GM21723 (cell line): ENCODE measurements around the gene SLC36A4.
"Not testable (repeated sequence)": the region's sequence is repeated elsewhere in the genome, so short reads cannot be mapped to it uniquely, and the experiment has no call there.

ENCODE experiments used
- ATAC-seq: cut with Tn5 transposase; IDR thresholded peaks from one replicate; pipeline ENCODE4 v1.9.1; 2021; ENCODE audit warnings: mild to moderate bottlenecking, moderate library complexity; ENCODE audit not compliant: unreplicated experiment

The SLC36A4 gene

DNA sequence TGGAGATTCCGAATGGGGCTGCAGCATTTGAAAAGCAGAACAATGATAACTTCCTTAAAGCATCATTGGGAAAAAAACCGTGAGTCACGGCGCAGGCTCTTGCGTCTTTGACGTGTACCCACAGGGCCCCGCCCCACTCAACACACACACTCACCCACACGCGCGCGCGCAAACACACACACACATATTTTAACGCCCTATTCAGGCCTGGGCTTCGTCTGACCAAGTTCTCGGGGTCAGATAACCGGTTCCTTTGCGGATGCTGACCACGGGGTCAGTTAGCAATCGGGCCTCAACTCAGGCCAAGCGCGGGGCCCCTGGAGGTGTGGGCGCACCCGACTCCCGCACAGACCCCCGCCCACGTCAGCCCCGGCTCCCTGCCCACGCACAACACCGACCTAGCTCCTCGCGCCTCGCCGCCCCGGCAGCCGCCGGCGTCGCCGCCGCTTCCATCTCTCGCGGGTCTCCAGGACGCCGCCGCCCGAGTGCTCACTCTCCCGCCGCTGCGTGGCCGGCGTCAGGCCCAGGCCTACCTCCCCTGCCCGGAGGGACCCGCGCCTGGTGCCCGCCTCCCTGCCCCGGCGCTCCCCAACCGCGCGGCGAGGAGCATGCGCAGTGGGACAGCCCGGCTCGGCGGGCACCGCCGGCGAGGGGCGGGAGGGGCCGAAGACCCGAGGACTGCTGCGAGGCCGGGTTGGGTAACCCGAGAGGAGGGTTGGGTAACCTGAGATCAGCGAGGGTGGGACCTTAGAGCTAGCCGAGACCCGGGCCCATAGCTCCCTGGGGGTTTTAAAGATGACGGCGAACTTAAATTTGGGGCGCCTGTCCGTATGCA is at the start of gene SLC36A4:
TSS of gene SLC36A4 (minus strand) at position 612 of the 835 bp plus-strand sequence. CDS start at position 453, 159 bp downstream.
- peak; percentile 92 for ATAC-seq

DNA sequence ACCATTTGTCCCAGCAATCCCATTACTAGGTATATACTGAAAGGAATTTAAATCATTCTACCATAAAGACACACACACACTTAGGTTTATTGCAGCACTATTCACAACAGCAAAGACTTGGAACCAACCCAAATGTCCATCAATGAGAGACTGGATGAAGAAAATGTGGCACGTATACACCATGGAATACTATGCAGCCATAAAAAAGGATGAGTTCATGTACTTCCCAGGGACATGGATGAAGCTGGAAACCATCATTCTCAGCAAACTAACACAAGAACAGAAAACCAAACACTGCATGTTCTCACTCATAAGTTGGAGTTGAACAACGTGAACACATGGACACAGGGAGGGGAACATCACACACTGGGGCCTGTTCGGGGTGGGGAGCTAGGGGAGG is 49.0 kb upstream of the SLC36A4 start:
- ATAC-seq = not testable (repeated sequence)

DNA sequence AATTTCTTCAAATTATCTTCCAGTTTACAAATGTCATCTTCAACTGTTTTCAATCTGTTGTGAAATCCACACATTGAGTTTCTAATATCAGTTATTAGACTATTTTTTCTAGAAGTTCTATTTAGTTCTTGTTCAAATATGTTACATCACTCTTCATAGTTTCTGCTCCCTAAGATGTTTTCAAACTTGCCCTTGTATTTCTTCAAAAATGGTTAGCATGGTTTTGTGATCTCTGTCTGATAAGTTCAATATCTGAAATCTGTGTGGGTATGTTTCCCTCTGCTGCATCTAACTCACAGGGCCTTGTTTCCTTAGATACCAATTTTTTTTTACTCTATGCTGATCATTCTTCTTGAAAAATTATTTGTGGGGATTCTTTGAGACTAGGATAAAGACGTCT is 46.2 kb upstream of the SLC36A4 start:
- no peak for ATAC-seq

DNA sequence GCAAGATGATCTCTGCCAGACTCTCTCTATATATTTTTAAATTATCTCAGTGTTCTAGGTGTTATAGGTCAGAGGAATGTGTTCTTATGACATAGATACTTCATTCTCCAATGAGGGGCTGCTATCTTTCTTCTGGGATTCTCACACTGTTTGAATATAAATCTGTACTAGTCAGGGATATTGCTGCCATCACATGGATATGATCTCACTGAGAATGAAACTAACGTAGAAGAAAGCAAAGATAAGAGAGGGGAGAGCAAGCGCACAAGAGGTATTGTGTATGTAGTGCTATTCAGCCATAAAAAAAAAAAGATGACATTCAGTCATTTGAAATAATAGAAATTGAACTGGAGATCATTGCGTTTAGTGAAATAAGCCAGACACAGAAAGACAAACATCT is 42.2 kb upstream of the SLC36A4 start:
- ATAC-seq = no peak

DNA sequence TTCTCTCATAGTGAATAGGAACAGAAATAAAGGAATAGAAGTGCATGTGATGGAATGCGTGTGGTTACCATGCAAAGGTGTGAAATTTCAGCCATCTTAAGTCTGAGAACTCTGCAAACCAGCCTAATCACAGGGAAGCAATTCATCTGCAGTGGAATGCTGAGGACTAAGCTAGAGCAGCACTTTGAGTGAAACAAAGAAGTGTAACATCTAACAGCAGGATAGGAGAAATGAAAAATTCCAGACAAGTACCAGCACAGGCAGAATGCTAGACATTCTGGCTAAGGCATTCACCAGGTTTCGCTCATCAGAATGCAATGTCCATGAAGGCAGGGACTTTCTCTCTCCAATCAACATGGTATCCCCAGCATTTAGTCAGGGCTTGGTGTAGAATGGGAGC is 41.2 kb upstream of the SLC36A4 start:
- no peak for ATAC-seq

DNA sequence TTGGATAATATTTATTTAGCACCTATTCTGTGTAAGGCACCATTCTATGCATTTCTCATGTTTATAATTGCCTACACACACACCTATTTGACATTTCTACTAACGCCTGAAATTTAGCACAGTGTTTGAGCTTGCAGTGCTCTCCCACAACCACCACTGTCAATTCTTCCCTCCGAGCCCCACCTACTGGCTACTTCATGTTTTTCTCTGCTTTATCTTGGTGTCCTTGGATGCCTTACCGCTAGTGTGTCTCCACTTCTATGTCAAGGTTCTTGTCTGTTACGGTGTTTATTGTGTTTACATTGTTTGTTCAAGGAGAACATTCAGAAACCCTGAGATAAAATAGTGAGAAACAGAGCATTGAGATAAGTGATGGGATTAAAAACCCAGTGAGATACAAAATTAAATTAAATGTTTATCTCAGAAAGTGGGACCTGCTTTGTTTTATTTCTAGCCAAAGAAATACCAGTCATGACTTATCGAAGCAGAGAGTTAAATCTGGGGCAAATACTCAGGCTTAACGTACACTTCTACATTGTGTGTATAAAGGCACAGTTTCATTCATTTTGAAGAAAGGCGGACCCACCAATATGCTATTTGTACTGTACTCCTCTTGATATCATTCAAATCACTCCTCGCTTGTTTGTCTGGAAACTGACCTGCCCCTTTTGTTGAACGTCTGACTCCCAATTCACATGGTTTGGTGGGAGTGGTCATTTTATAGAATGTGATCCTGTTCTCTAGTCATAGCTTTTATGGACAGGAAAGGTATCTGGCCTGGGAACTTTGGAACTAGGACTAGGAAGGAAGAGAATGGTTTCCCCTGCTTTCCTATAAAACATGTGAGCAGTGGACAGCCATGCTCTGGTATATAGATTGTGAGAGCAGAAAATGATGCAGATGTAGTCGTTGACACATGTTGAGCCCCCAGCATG is 39.2 kb upstream of the SLC36A4 start:
- ATAC-seq = no peak

DNA sequence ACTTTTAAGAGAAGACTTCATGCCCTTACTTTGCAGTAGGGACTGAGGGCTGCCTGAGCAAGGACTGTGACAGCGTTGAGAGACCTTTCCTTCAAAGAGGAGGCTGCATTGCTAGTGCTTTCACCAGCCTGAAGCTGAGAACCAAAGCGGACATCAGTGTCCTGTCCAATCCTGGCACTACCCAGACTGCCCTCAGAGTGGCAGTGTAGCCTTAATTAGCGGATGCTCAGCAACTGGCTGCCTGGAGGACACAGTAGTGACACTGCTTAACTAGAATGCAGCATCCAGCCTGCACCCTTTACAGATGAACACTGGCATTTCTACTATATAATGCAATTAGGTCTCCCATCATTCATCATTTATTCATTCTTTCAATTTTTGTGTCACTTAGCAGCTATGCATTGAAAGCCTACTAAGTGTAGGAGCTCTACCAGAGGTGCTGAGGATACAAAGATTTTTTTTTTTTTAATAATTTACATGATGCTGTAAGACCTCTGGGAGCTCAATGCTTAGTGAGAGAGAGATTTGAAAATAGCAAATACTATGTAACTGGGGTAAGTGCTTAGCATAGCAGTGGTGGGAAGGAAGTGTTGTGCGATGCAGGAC is 36.9 kb upstream of the SLC36A4 start:
- ATAC-seq = peak; percentile 99

DNA sequence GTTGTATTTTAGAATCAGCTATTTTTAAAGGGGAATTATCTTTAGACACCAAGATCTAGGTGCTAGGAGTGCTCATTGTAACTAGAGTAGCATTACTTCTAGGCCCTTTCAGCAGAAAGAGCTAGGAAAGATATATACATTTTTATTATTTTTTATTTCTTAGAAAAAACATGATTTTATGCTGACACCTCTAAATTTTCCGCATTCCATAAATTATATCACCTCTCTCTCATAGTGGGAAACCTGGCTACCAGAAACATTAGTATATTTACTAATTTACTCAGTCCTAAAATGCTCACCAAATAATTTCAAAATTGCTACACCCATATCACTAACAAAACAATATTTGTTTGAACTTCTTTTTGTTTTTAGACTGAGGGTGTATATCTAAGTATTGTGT is 32.1 kb upstream of the SLC36A4 start:
- ATAC-seq = no peak

DNA sequence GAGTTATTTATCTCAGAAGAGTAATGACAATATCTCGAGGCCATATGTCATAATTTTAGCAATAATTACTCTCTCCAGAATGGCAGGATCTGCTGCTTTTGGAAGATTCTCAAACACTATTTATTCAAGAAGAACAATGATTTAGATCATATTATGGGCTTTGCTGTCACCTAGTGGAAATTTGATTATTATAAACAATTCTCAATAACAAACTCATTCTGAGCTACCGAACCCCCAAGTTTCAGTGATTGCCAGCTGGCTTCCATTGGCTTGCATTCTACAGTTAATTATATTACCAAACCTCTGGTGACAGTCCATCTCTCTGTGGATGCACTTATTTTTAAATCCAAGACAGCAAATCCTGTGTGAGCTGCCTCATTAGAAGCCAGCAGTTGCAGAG is 27.9 kb upstream of the SLC36A4 start:
- no peak for ATAC-seq

DNA sequence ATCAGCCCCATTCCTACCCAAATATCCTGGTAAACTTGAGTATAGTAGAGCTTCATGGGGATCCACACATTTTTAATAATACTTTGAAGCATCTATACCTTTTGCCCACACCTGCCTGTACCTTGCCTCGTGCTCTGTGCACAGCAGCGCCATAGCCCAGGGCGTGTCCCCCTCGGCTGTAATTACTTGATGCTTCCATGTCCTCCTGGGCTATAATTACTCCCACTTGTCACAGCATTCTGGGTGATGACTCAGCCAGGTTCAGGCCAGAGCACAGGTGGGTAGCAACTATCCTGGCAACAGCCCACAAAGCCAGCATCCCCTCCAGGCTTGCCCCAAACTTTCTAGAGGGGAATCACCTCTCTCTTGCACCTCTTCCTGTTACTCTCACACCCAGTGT is 23.7 kb upstream of the SLC36A4 start:
- ATAC-seq = no peak

DNA sequence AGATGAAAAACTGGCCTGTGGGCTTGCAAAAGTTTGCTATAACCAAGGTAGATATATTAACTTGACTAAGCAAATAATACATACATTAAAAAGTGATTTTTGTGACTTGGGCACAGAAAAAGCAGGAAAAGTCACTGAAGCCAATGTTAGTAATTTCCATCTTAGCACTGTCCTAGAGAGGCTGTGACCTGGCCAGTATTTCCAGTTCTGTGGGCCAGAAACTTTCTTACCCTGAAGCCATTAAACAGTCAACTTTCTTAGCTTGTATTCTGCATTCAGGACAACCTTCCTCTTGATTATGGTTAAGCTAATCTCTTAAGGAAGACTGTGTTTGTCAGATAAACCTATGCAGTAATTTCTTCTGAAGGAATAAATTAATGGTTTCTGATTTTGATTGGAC is 22.3 kb upstream of the SLC36A4 start:
- no peak for ATAC-seq

DNA sequence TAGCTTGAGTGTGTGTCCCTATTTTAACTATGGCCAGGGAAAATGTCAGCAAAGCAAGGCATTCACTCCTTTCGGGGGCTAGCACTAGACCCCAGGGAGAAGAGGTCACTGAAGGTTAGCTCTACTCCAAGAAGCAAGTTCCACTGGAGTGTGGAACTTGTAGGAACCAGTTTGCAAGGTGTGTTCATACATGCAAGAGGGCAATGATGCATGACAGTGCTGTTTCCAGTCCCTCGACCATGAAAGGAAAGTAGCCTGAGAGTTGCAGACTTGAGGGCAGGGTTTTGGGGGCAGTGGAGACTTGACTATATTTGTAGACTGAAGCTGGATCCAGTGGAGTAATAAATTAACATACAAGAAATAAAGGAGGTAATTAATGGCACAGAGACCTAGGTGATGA is 21.6 kb upstream of the SLC36A4 start:
- no peak for ATAC-seq

DNA sequence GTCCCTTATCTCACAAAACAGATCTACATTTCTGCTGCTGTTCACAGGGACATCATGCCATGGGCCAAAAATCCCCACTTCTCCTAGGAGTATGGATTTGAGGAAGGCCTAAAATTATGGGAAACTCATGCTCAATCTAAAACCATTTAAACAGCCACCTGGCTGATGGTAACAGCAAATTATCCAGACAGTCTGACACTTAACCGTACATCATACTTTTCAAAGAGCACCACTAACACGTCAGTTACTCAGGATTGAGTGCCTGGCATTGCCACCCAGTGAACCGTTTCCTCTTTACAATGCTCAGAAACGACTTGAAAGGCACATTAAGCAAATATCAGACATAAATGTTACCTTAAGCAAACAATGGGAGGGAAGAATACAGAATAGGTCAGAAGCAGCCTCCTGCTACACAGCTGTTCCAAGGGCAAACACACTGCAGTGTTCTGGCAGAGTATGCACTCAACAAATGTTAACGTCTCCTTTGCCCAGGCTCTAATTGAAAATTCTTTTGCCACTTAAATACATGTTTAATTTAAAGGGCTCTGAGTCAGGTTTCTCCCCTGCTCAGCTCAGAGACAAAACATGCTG is 18.8 kb upstream of the SLC36A4 start:
- no peak for ATAC-seq

DNA sequence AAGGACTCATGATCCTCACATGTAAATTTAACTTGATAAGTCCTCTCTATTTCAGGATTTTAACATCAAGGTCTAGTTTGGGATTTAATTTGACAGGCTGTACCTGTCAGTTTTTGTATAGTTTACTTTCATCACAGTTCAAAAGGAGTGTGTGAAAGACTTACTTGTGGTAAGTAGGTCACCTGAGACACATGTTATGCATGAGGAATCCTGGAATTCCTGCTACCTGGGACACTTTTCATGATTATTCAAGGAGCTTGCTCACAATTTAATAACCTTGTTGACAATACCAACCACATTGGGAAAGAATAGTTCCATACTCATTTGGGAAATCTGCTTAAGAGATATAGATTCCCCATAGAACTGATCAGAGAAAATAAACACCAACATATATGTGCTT is 15.8 kb upstream of the SLC36A4 start:
- ATAC-seq = no peak

DNA sequence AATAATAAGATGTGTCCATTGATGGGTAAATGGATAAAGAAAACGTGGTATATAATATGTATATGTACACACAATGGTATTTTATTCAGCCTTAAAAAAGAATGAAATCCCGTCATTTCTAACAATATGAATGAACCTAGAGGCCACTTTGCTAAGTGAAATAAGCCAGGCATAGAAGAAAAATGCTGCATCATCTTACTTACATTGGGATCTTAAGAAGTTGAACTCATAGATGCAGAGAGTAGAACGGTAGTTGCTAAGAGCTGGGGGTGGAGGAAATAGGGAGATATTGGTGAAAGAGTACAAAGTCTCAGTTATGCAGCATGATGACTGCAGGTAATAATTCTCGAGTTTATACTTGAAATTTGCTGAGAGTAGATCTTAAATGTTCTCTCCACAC is 14.3 kb upstream of the SLC36A4 start:
- no peak for ATAC-seq

DNA sequence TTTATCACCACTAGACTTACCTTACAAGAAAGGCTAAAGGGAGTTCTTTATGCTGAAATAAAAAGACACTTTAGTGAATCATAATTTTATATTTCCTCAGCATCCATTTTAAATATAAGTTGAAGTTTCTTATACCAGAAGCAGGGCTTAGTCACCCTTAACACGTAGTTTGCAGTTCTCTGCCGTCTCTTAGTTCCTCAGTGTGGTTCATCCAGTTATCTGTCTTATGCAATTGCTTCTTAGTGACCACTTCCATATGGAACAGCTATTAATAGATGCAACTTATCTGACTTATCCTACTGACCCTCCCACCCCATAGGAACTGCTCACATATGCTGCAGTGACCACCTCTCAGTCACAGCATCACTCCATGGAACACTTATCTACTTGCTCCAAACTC is 11.7 kb upstream of the SLC36A4 start:
- ATAC-seq = no peak

DNA sequence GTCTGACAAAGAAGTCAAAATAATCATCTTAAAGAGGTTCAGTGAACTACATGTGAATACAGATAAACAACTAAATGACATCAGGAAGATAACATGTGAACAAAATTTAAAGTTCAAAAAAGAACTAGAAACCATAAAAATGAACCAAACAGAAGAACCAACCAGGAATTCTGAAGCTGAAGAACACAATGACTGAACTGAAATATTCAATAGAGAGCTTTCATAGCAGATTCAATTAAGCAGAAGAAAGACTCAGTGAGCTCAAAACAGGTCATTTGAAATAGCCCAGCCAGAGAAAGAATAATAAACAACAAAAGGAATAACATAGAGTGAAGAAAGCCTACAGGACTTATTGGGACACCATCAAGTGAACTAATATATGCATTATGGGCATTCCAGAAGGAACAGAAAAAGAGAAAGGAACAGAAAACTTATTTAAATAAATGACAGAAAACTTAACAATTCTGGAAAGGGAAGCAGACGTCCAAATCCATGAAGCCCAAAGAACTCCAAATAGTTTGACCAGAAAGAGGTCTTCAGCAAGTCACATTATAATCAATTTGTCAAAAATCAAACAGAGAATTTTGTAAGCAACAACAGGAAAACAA is 11.0 kb upstream of the SLC36A4 start:
- ATAC-seq = no peak

DNA sequence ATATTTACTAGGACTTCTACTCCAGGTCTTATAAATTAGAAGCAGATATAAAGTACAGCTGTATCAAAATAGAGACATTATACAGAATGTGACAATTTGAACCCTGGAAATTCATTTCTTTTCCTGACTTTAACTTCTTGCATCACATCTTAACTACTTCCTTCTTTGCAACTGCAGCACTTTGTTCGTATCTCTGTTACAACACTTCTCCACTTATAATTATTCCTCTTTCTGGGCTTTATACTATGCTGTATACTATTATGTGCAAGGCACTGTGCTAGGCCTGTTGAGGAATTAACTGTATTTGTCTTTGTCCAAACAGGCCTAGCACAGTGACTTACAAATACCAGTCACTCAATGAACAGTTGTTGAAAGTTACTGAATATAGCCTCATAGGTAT is 1.8 kb upstream of the SLC36A4 start:
- ATAC-seq = no peak

DNA sequence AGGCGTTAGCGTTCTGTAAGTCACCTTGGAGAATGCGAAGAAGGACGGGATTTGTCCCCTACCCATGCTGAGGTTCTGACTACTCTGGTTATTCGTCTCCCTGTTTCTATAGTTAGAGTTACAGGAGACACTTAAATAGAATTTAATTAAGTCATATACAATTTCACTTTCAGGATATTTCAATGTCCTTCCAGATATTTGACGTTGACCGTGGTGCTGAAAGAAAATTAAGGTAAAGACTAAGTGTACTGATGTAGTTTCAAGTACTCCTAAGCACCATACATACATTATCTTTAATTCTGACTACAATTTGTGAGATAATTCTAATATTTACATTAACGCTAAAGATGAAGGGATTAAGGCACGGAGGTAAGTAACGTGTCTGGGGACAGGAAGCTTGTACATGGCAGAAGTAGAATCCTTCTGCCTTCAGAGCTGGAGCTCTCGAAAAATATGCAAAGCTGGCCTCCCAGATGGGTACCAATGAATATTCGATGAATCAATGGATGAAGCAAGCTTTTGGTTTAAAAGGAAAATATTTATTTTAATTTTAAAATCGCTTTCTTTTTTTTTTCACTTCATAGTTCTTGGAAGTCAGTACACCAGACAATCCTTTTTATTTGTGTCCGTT is 539 bp upstream of the SLC36A4 start:
- ATAC-seq = peak; percentile 0

DNA sequence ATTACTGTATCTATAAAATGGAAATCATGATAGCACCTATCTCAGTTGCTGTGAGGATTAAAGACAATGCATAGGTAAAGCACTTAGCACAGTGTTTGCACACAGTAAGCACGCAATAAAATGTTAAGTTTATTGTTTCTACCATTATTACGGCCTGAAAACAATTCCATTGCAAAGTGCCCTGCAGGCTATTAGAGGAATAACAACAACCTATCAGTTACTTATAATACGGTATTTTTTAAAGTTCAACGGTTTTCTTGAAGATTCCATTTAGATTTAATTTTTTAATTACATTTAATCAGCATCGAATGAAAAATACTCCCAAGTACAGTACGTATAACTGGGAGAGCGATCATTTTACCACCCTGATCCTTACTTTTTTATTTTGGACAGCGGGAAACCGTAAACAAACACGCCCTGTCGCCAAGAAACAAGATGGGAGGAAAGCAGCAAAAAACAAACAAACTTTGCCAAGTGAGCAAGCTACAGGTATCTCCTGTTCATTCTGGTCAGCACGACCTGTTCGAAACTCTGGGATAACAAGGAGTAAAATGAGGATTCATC is 893 bp downstream of the SLC36A4 start:
- peak; percentile 22 for ATAC-seq
